HL-60 (cell line): ENCODE results near the gene RALGAPB.

Experiments used
- DNase-seq, 2 experiments: peaks; one replicate each; pipeline ENCODE4 v3.0.0-alpha.2; 2010 to 2020; ENCODE audit warnings: low read depth in 1 of 2, low spot score in 1 of 2
- H3K27ac ChIP-seq: fragments of 250-450 bp; sonication (Bioruptor Pico); replicated peaks from 2 replicates; pipeline ENCODE4 v1.5.1; 2020; ENCODE audit warnings: mild to moderate bottlenecking, moderate library complexity
- H3K27me3 ChIP-seq: fragments of 250-450 bp; sonication (Bioruptor Pico); 2 replicates; pipeline ENCODE4 v1.5.1; 2021; ENCODE audit warnings: mild to moderate bottlenecking, moderate library complexity; ENCODE audit not compliant: insufficient read depth, poor library complexity, severe bottlenecking
- H3K4me3 ChIP-seq: replicated peaks from 2 replicates; pipeline ENCODE4 v1.5.1; 2011; ENCODE audit warnings: mild to moderate bottlenecking, control low read depth, low read length; ENCODE audit not compliant: insufficient read depth
- CTCF ChIP-seq: IDR thresholded peaks from one replicate; pipeline ENCODE4 v1.5.1; 2011; ENCODE audit warnings: low read length, control low read depth, inconsistent platforms; ENCODE audit not compliant: insufficient read depth
- GABPA ChIP-seq: IDR thresholded peaks from 2 replicates; pipeline ENCODE4 v1.6.1; 2012; ENCODE audit warnings: low read depth
- POLR2AphosphoS5 ChIP-seq: IDR thresholded peaks from 2 replicates; pipeline ENCODE4 v1.6.1; 2012; ENCODE audit warnings: low read depth
- REST ChIP-seq: IDR thresholded peaks from 2 replicates; pipeline ENCODE4 v1.6.1; 2012; ENCODE audit warnings: low read depth; ENCODE audit not compliant: insufficient replicate concordance
- SPI1 ChIP-seq: IDR thresholded peaks from 2 replicates; pipeline ENCODE4 v1.6.1; 2012; ENCODE audit warnings: low read depth, mild to moderate bottlenecking, borderline replicate concordance

RALGAPB gene

GRCh38 chr20:38528167-38528566 lies 55.5 kb downstream of the RALGAPB start:
- Histone ChIP-seq H3K27me3 (no peaks in the 10 kb centered on the region), H3K4me3 (no peak overlapping the region), H3K27ac (no peak overlapping the region)
- no peak for TF ChIP-seq SPI1
- TF ChIP-seq REST, result no peak
- no peak for TF ChIP-seq CTCF
- TF ChIP-seq GABPA, result no peak
- no peak for TF ChIP-seq POLR2AphosphoS5
- DNase-seq, result no peak

GRCh38 chr20:38531021-38531420 lies 58.4 kb downstream of the RALGAPB start:
- no peak overlapping the region for H3K4me3 ChIP-seq
- no peak overlapping the region for H3K27ac ChIP-seq
- DNase-seq, result no peak
- H3K27me3 ChIP-seq, result no peaks in the 10 kb centered on the region
- TF ChIP-seq SPI1 (no peak), POLR2AphosphoS5 (no peak), CTCF (no peak), GABPA (no peak), REST (no peak)

GRCh38 chr20:38534756-38535155 lies 62.1 kb downstream of the RALGAPB start:
- Histone ChIP-seq H3K27ac (no peak overlapping the region), H3K27me3 (no peaks in the 10 kb centered on the region), H3K4me3 (no peak overlapping the region)
- TF ChIP-seq CTCF (no peak), SPI1 (no peak), REST (no peak), GABPA (no peak), POLR2AphosphoS5 (no peak)
- no peak for DNase-seq
